Smooth muscle cell (in vitro differentiated cells): ENCODE data around the gene FSTL4. TPM values are rescaled to one million over a fixed set of nuclear protein-coding genes. Genes with fewer than 3 reads are reported as not detected.

ENCODE experiments used
- DNase-seq: peaks from one replicate; lab custom pipeline; 2025; ENCODE audit not compliant: unreplicated experiment; lab: John Stamatoyannopoulos, UW
- H2AFZ ChIP-seq: fragments of 200-600 bp; sonication (generic); 2 replicates; pipeline ENCODE4 v1.6.0; 2016; ENCODE audit warnings: antibody characterized with exemption, low read depth, mild to moderate bottlenecking
- H3F3A ChIP-seq: fragments of 200-600 bp; sonication (generic); 2 replicates; pipeline ENCODE4 v1.6.0; 2017; ENCODE audit warnings: antibody characterized with exemption, low read depth
- H3K27ac ChIP-seq: fragments of 200-600 bp; sonication (generic); 2 replicates; pipeline ENCODE4 v1.5.1; 2016; ENCODE audit warnings: low read depth, mild to moderate bottlenecking
- H3K27me3 ChIP-seq: fragments of 200-600 bp; sonication (generic); 2 replicates; pipeline ENCODE4 v1.6.1; 2016; ENCODE audit warnings: low read depth, mild to moderate bottlenecking
- H3K36me3 ChIP-seq: fragments of 200-600 bp; sonication (generic); 2 replicates; pipeline ENCODE4 v1.5.1; 2016; ENCODE audit warnings: low read depth
- H3K4me1 ChIP-seq: fragments of 200-600 bp; sonication (generic); 2 replicates; pipeline ENCODE4 v1.5.1; 2016; ENCODE audit warnings: low read depth
- H3K4me2 ChIP-seq: fragments of 200-600 bp; sonication (generic); 2 replicates; pipeline ENCODE4 v1.6.0; 2016; ENCODE audit warnings: mild to moderate bottlenecking
- H3K4me3 ChIP-seq: fragments of 200-600 bp; sonication (generic); 2 replicates; pipeline ENCODE4 v1.5.1; 2016; ENCODE audit warnings: mild to moderate bottlenecking
- H3K79me2 ChIP-seq: fragments of 200-600 bp; sonication (generic); 2 replicates; pipeline ENCODE4 v1.6.0; 2016; ENCODE audit warnings: low read depth, mild to moderate bottlenecking
- H3K9ac ChIP-seq: fragments of 200-600 bp; sonication (generic); 2 replicates; pipeline ENCODE4 v1.6.0; 2016; ENCODE audit warnings: low read depth
- H3K9me3 ChIP-seq: fragments of 200-600 bp; sonication (generic); replicated peaks from 2 replicates; pipeline ENCODE4 v1.5.1; 2016; ENCODE audit warnings: low read depth
- H4K20me1 ChIP-seq: fragments of 200-600 bp; sonication (generic); 2 replicates; pipeline ENCODE4 v1.6.0; 2016; ENCODE audit warnings: low read depth
- WGBS: methylation state at CpG from one replicate; pipeline ENCODE4 v1.1.7; 2016; ENCODE audit warnings: low lambda C conversion rate; 5-methylcytosine and 5-hydroxymethylcytosine counted together
- polyA plus RNA-seq: library from polyadenylated mRNA; unstranded; fragments of >200 nt; fragmentation: Nextera tagmentation; extraction: Ambion mirVana; gene quantifications from 2 replicates; pipeline ENCODE4 v1.2.1, GENCODE V29; 2016
- total RNA-seq: library from RNA; depleted of rRNA; stranded (reverse); fragments of >200 nt; gene quantifications from 2 replicates; pipeline ENCODE4 v1.2.3, GENCODE V29; 2014
- TF ChIP-seq, protein P1 (sequence below): fragments of 200-600 bp; sonication (generic); IDR thresholded peaks from 2 replicates; pipeline ENCODE4 v1.5.1; 2017; ENCODE audit warnings: borderline replicate concordance, mild to moderate bottlenecking, antibody characterized with exemption; ENCODE audit not compliant: insufficient read depth, poor library complexity, severe bottlenecking

FSTL4 gene
- total and polyA plus RNA-seq, 2 experiments from 2014 or later = 0.49 TPM; not detected in 1

DNA sequence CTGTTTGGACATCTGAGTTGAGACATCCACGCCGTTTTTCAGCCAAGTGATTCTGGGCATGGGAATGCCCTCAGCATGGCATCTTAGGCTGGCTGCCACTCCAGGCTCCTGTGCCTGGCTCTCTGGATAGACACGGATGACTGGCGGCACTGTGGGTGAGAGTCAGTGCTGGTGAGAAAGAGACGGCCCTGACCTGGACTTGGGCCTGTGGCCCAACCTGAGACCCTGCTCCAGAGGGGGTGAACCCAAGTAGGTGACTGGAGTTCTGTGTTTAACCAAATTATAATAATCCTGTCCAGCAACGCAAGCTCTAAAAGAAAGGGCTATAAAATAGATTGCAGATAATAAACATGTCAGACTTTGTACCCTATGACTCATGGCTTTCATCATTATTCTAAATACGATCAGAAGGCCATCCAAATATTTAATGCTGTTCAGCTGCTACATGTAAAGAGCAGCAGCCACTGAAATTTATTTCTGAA is 386.6 kb downstream of the FSTL4 start:
- Histone ChIP-seq H3K4me3 (no peak overlapping the region), H3K4me2 (no peak overlapping the region), H3K36me3 (no peaks in the 10 kb centered on the region), H3K79me2 (no peaks in the 10 kb centered on the region), H3K4me1 (peaks cover 14% of the 10 kb centered on the region), H3F3A (no peaks in the 10 kb centered on the region), H3K27ac (no peak overlapping the region), H4K20me1 (no peaks in the 10 kb centered on the region), H2AFZ (no peak overlapping the region), H3K9me3 (no peaks in the 10 kb centered on the region), H3K27me3 (no peaks in the 10 kb centered on the region), H3K9ac (no peak overlapping the region)
- 68% methylated on average over 7 of the region's 7 CpGs for WGBS
- TF ChIP-seq, protein P1, sequence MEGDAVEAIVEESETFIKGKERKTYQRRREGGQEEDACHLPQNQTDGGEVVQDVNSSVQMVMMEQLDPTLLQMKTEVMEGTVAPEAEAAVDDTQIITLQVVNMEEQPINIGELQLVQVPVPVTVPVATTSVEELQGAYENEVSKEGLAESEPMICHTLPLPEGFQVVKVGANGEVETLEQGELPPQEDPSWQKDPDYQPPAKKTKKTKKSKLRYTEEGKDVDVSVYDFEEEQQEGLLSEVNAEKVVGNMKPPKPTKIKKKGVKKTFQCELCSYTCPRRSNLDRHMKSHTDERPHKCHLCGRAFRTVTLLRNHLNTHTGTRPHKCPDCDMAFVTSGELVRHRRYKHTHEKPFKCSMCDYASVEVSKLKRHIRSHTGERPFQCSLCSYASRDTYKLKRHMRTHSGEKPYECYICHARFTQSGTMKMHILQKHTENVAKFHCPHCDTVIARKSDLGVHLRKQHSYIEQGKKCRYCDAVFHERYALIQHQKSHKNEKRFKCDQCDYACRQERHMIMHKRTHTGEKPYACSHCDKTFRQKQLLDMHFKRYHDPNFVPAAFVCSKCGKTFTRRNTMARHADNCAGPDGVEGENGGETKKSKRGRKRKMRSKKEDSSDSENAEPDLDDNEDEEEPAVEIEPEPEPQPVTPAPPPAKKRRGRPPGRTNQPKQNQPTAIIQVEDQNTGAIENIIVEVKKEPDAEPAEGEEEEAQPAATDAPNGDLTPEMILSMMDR = no peak
- no peak for DNase-seq

DNA sequence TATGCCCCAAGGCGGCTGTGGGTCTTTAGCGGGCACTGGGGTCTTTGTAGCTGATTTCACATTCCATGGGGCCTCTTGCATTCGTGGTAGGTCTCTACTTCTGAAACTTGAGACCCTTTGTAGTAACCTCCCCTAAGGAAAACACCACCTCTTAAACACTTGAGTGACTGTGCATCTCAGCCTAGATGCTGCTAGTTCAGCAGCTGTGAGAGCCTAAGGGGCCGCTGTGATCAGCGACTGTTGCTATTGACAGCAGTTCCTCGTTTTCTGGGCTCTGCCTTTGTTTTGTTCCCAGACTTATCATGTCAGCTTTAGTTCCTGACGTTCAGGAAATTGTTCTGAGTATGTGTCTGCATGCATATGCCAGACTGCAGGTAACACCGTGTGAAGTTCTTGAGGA is 389.4 kb downstream of the FSTL4 start:
- Histone ChIP-seq H3K9ac (no peak overlapping the region), H3K27me3 (no peaks in the 10 kb centered on the region), H4K20me1 (no peaks in the 10 kb centered on the region), H3F3A (no peaks in the 10 kb centered on the region), H3K4me2 (no peak overlapping the region), H3K9me3 (no peaks in the 10 kb centered on the region), H3K36me3 (no peaks in the 10 kb centered on the region), H2AFZ (no peak overlapping the region), H3K4me3 (no peak overlapping the region), H3K79me2 (no peaks in the 10 kb centered on the region), H3K27ac (no peak overlapping the region), H3K4me1 (peaks cover 14% of the 10 kb centered on the region)
- TF ChIP-seq, protein P1 = no peak
- 77% methylated on average over 8 of the region's 8 CpGs for WGBS
- no peak for DNase-seq

DNA sequence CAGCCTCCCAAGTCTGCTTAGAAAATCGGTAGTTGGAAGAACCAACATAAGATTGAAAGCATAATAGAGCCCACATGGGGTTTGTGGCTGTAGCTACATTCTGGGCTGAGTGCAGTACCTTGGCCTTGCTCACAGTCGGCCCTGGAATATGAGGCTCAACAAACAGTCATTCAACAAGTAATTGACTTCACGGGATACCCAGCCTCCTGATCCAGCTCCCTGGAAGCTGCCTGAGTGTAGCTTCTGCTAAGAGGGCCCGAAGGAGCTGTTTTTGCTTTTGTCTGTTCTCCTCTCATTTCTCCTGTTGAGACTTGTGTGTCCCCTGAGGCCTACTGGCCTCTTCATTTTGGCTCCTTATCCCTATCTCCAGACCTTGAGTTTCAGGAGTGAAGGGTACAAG is 389.8 kb downstream of the FSTL4 start:
- no peak overlapping the region for H3K4me3 ChIP-seq
- TF ChIP-seq, protein P1 = no peak
- no peaks in the 10 kb centered on the region for H3K9me3 ChIP-seq
- no peaks in the 10 kb centered on the region for H4K20me1 ChIP-seq
- H3K9ac ChIP-seq = no peak overlapping the region
- no peaks in the 10 kb centered on the region for H3K79me2 ChIP-seq
- DNase-seq = no peak
- H3K4me1 ChIP-seq = peaks cover 14% of the 10 kb centered on the region
- H3F3A ChIP-seq = no peaks in the 10 kb centered on the region
- H2AFZ ChIP-seq = no peak overlapping the region
- no peaks in the 10 kb centered on the region for H3K36me3 ChIP-seq
- 92% methylated on average over 4 of the region's 4 CpGs for WGBS
- H3K4me2 ChIP-seq = no peak overlapping the region
- H3K27me3 ChIP-seq = no peaks in the 10 kb centered on the region
- no peak overlapping the region for H3K27ac ChIP-seq

DNA sequence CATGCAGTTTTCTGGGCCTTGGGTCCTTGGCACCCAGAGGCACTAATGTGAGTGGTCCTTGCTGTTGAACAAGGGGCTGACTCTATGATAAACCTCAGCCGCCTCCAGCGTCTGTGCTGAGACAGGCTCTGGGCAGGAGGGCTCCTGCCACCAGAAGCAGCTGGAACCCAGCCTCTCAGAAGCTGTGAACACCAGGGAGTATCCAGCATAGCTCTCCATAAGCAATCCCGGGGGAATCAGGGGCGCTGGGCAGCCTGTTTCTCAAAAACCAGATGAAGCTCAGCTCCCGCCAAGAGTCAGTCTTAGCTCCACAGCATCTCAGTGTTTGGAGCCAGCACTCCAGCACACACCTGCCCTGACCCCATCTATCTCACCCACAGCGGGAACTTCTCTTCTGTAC is 390.3 kb downstream of the FSTL4 start:
- Histone ChIP-seq H3K27me3 (no peaks in the 10 kb centered on the region), H3K4me2 (no peak overlapping the region), H3K4me3 (no peak overlapping the region), H4K20me1 (no peaks in the 10 kb centered on the region), H3K27ac (no peak overlapping the region), H3K9me3 (no peaks in the 10 kb centered on the region), H3F3A (no peaks in the 10 kb centered on the region), H3K4me1 (peaks cover 14% of the 10 kb centered on the region), H3K9ac (no peak overlapping the region), H2AFZ (no peak overlapping the region), H3K36me3 (no peaks in the 10 kb centered on the region), H3K79me2 (no peaks in the 10 kb centered on the region)
- TF ChIP-seq, protein P1 = no peak
- DNase-seq = no peak
- 82% methylated on average over 6 of the region's 6 CpGs for WGBS
